Activated T-helper 1 cell treated with Interleukin-2 at 50 U/mL for 16 hours (primary cell): ENCODE results near the gene DHRS7B.
A peak's percentile ranks its signal among the peaks of the same experiment; 100 is the strongest.
"Not testable (repeated sequence)": the region's sequence is repeated elsewhere in the genome, so short reads cannot be mapped to it uniquely, and the experiment has no call there.

Experiments
- DNase-seq: peaks from one replicate; pipeline ENCODE4 v3.0.0-alpha.2; 2020; ENCODE audit warnings: low read depth

DHRS7B gene

GRCh38 chr17:21108651-21109050, 18.1 kb upstream of the DHRS7B start:
- DNase-seq: no peak

- DNase-seq: no peak
Measured at GRCh38 chr17:21113049-21113690, 13.6 kb upstream of the DHRS7B start.

- DNase-seq: no peak
Measured at GRCh38 chr17:21113716-21114115, 13.0 kb upstream of the DHRS7B start.

- not testable (repeated sequence) for DNase-seq
Measured at GRCh38 chr17:21114791-21115190, 12.0 kb upstream of the DHRS7B start.

- DNase-seq: peak; percentile 55
Measured at GRCh38 chr17:21119247-21119918, 7.4 kb upstream of the DHRS7B start.

GRCh38 chr17:21119919-21120249, 6.9 kb upstream of the DHRS7B start:
- DNase-seq: no peak

- DNase-seq: no peak
Measured at GRCh38 chr17:21124086-21124485, 2.7 kb upstream of the DHRS7B start.

- DNase-seq: not testable (repeated sequence)
Measured at GRCh38 chr17:21124517-21124916, 2.2 kb upstream of the DHRS7B start.

- peak; percentile 39 for DNase-seq
Measured at GRCh38 chr17:21125862-21126261, 902 bp upstream of the DHRS7B start.

GRCh38 chr17:21127509-21128077, 829 bp downstream of the DHRS7B start:
- no peak for DNase-seq

GRCh38 chr17:21129023-21129681, 2.4 kb downstream of the DHRS7B start:
- no peak for DNase-seq

- no peak for DNase-seq
Measured at GRCh38 chr17:21131137-21131536, 4.4 kb downstream of the DHRS7B start.

- no peak for DNase-seq
Measured at GRCh38 chr17:21132428-21132827, 5.7 kb downstream of the DHRS7B start.

GRCh38 chr17:21134559-21134958, 7.8 kb downstream of the DHRS7B start:
- DNase-seq: no peak

- no peak for DNase-seq
Measured at GRCh38 chr17:21140911-21141310, 14.1 kb downstream of the DHRS7B start.

- no peak for DNase-seq
Measured at GRCh38 chr17:21141331-21141730, 14.6 kb downstream of the DHRS7B start.

- DNase-seq: not testable (repeated sequence)
Measured at GRCh38 chr17:21142065-21142464, 15.3 kb downstream of the DHRS7B start.

- DNase-seq: no peak
Measured at GRCh38 chr17:21143695-21144094, 16.9 kb downstream of the DHRS7B start.

GRCh38 chr17:21144299-21144698, 17.5 kb downstream of the DHRS7B start:
- DNase-seq: not testable (repeated sequence)

GRCh38 chr17:21146362-21147015, 19.7 kb downstream of the DHRS7B start:
- DNase-seq: no peak

- no peak for DNase-seq
Measured at GRCh38 chr17:21149621-21150020, 22.9 kb downstream of the DHRS7B start.

- no peak for DNase-seq
Measured at GRCh38 chr17:21152731-21153130, 26.0 kb downstream of the DHRS7B start.
